ENCODE results near the gene NCK2. TPM values are rescaled to one million over a fixed set of nuclear protein-coding genes. Genes with fewer than 3 reads are reported as not detected.

Gene NCK2
- total RNA-seq, 1 experiment from 2014 or later = 26.7 TPM

- BruUV-seq (replicated peaks) = no TSS peak
- Histone ChIP-seq H3K27ac (ENCODE audit: low read depth, low read length) (no peak overlapping the region), H3K9me3 (ENCODE audit: control insufficient read depth in 1 of 2, insufficient read depth in 1 of 2, low read depth in 1 of 2, low read length in 2 of 2) (no peaks in the 10 kb centered on the region)
Measured at GRCh38 chr2:105813045-105813315, 68.3 kb downstream of the NCK2 start.

More at GRCh38 chr2:105813045-105813315, 68.3 kb downstream of the NCK2 start:
- ChIA-PET RAD21 (ENCODE audit: low non-redundant PET in 1 of 2, low total read pairs in 2 of 2, uncharacterized antibody in 2 of 2, unreplicated experiment in 2 of 2) (no interaction called here), CTCF (no interaction called here), POLR2A (no interaction called here)
- H4K20me1 ChIP-seq (ENCODE audit: insufficient read depth) = no peaks in the 10 kb centered on the region
- no peaks in the 10 kb centered on the region for H3K27me3 ChIP-seq (ENCODE audit: insufficient read depth, low read length)
- no peak overlapping the region for H3K4me3 ChIP-seq (replicated peaks in 1 of 2; ENCODE audit: low read depth in 1 of 2, low read length in 2 of 2)
- ATAC-seq (no peak), DNase-seq (ENCODE audit: low read depth, low spot score) (no peak)
- H2AFZ ChIP-seq (ENCODE audit: low read depth, low read length, poor library complexity, severe bottlenecking) = no peak overlapping the region
- no peak for TF ChIP-seq EZH2 (IDR thresholded peaks at IDR 0.05)
- TF ChIP-seq POLR2AphosphoS5 (IDR thresholded peaks at IDR 0.05; ENCODE audit: low read depth, low read length) = no peak
- no peak for TF ChIP-seq SIN3A (IDR thresholded peaks at IDR 0.05; ENCODE audit: low read depth)
- TF ChIP-seq EZH2phosphoT487 (IDR thresholded peaks at IDR 0.05; ENCODE audit: borderline replicate concordance) = no peak
- TF ChIP-seq CTCF (IDR thresholded peaks at IDR 0.05 in 2 of 3, conservative IDR thresholded peaks at IDR 0.05 in 1 of 3; ENCODE audit: borderline replicate concordance in 1 of 3, insufficient read depth in 1 of 3, low read depth in 2 of 3, low read length in 2 of 3) = no peak
- no peak for TF ChIP-seq FOSL1 (IDR thresholded peaks at IDR 0.05; ENCODE audit: low read depth)
- no peak for TF ChIP-seq SRF (IDR thresholded peaks at IDR 0.05; ENCODE audit: low read depth)
- TF ChIP-seq ELF1 (IDR thresholded peaks at IDR 0.05; ENCODE audit: borderline replicate concordance, low read depth) = no peak
- TF ChIP-seq TCF7L2 (IDR thresholded peaks at IDR 0.05; ENCODE audit: borderline replicate concordance, extremely low read depth, insufficient read depth, insufficient read length) = no peak
- no peak for TF ChIP-seq JUND (IDR thresholded peaks at IDR 0.05)
- no peak for TF ChIP-seq SP1 (IDR thresholded peaks at IDR 0.05; ENCODE audit: low read depth)
- no peak for TF ChIP-seq CEBPB (IDR thresholded peaks at IDR 0.05; ENCODE audit: low read depth)
- TF ChIP-seq ZFX (IDR thresholded peaks at IDR 0.05) = no peak
- TF ChIP-seq REST (IDR thresholded peaks at IDR 0.05; ENCODE audit: low read depth) = no peak
- no peak for TF ChIP-seq EGR1 (IDR thresholded peaks at IDR 0.05; ENCODE audit: low read depth)
- TF ChIP-seq ZBTB33 (IDR thresholded peaks at IDR 0.05; ENCODE audit: extremely low read depth, insufficient replicate concordance, low read length) = no peak
- TF ChIP-seq POLR2A (IDR thresholded peaks at IDR 0.05; ENCODE audit: borderline replicate concordance, extremely low read depth, insufficient read depth, insufficient read length) = no peak
- no peak for TF ChIP-seq ATF3 (IDR thresholded peaks at IDR 0.05)
- TF ChIP-seq YY1 (IDR thresholded peaks at IDR 0.05; ENCODE audit: extremely low read depth, insufficient replicate concordance, low read depth, low read length) = no peak
- H3K9ac ChIP-seq (ENCODE audit: low read length) = no peak overlapping the region
- no peaks in the 10 kb centered on the region for H3K9me2 ChIP-seq (ENCODE audit: insufficient read depth)
- no peak overlapping the region for H3K4me2 ChIP-seq (ENCODE audit: low read length)
- H3K4me1 ChIP-seq (ENCODE audit: control insufficient read depth in 1 of 2, insufficient read depth in 2 of 2, low read length in 2 of 2) = no peaks in the 10 kb centered on the region
- peaks cover 9% of the 10 kb centered on the region; the same call in 1 of the 2 replicates for H3K79me2 ChIP-seq (ENCODE audit: insufficient read depth, low read length)
- intact Hi-C loops (cut with micrococcal nuclease) = no loop called here
- peaks cover 0 to 3% of the 10 kb centered on the region in 2 experiments; a peak in 1 of 4 replicates for H3K36me3 ChIP-seq (ENCODE audit: control insufficient read depth in 1 of 2, insufficient read depth in 2 of 2, low read length in 2 of 2)
